HG02763 (cell line): ENCODE results near the gene ATP10B.

Experiments
- ATAC-seq: cut with Tn5 transposase; IDR thresholded peaks from one replicate; pipeline ENCODE4 v1.9.1; 2021; ENCODE audit warnings: mild to moderate bottlenecking, moderate library complexity; ENCODE audit not compliant: unreplicated experiment

ATP10B gene

DNA sequence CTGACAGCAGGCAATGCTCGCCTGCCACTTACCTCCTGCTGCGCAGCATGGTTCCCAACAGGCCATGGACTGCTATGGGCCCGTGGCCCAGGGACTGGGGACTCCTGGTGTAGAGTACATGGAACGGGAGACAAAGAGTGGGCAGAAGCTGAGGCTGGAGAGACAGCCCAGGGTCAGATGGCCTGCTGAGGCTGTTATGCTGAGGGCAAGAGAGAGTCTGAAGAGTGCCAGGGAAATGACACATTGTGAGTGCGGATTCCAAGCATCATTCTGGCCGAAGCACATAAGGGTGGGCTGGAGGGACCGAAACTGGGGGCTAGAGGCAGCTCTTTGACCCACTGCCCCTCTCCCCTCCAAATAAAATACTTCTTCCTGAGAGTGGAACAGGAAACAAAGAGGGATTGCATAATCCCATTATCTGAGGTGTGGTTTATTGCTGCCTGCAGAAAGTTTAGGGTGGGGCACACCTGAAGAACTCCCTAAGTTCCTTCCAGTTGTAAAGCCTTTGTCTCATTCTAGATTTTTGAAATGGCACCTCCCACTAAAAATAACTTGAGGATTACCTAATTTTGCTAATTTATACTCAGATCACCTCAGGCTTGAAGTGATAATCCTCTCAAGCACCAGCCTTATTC lies 158.1 kb downstream of the ATP10B start:
- no peak for ATAC-seq

DNA sequence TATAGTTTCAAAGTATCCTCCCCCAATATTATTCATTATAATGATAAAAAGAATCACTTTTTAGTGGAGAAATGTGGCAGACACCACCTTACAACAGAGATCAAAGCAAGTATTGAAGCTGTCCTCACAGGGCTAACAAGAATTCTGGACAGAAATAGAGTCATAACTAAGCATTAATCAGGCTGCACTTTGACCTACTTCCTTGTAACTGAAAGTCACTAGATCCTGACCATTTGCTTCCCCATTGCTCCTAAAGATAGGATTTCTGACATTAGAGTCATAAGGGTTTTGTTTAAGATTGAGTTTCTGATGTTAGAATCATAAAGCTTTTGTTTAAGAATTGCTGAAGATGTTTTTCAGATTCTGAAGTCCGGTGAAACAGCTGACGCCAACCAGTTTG lies 159.7 kb downstream of the ATP10B start:
- no peak for ATAC-seq

DNA sequence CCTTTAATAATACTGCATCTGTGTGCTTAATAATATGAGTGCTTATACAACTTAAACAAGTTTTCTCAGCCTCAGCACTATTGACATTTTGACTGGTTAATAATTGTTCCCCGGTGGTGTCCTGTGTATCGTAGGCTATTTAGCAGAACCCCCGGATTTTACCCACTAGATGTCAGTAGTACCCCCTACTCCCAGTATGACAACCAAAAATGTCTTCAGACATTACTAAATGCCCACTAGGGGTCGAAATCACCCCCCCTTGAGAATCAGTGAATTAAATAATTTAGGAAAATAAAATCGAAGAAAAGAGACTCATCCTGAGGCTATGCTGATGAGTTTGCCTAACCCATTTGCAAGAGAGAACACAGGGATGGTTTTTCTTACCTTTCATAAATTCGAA lies 166.3 kb downstream of the ATP10B start:
- peak; percentile 80 for ATAC-seq

DNA sequence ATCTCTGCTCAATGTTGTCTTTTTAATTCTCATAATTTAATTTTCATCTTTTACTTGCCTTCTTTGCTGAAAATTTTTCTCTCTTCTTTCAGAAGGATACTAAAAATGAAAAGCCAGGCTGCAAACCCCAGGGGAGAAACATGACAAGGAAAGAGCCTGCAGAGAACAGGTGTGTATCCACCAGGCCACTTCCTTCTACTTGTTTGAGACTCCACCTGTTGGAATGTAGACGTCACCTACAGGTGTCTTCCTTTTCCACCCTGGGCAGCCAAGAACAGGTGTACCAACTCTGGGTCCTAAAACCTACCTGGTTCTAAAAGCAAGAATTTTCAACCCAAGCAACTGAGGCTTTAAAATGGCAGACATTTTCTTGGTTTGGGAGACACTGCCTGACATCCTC lies 166.8 kb downstream of the ATP10B start:
- no peak for ATAC-seq

DNA sequence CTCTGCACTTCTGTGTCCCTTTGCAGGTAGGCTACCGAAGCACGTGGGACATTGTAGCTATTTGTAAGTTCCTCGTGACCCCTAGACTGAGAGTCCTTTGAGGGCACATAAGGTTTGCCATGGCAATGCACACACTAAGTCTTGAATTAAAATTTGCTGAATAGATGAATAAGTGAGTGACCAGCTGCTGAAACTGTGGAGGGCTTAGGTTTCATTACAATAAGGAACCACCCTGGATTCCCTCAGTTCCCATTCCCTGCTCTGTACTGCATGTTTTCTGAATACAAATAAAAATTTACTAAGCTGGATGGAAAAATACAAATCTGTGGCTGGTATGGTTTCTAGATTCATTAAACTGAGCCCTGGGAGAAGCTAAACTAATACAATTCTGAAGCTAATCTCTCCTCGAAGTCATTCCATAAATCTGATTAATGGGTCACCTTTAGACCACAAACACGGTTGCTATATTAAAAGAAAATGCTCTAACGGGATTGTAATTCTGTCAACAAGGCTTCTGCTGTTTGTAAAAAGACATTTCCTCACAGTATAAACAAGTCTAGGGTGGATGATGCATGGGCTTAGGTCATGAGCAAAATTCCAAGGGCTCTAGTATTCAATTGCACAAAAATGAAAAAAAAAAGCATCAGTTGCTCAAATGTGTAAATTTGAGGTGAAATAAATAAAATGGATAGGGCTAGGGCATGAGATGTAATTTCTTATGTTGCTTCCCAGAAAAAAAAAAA lies 172.3 kb downstream of the ATP10B start:
- ATAC-seq, result no peak

DNA sequence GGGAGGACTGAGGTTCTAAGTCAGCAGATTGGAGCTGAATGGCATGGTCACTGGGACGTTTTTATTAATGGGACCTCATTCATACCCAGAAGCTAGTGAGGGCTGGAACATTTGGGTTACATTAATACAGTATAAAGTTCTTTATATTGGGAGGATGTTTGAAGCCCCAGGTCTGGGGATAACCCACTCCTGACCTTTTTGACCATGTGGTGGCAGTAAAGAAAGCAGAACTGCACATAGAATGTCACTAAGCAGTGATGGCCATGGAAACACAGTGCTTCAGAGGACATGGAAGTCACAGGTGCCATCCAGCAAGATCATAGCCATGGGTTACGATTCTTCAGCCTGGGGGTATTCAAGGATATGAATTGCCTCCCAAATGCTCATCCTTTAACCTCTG lies 176.0 kb downstream of the ATP10B start:
- ATAC-seq, result no peak

DNA sequence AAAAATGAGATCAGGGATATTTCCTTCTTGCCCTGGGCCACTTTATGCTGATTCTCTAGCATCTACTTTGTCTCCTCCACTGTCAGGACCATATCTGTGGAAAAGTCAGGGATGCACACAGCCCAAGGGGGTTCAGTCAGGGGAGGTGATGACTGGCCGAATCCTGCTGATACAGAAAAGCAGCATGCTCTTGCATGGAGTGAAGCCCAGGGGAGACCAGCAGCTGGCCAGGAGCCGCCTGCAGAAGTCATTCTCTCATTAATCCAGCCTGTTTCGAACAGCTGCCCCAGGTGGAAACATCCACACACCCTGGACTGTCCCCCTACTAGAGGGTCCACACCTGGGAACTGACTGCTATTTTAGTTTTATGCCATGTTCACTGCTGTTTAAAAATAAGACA lies 177.1 kb downstream of the ATP10B start:
- ATAC-seq, result no peak

DNA sequence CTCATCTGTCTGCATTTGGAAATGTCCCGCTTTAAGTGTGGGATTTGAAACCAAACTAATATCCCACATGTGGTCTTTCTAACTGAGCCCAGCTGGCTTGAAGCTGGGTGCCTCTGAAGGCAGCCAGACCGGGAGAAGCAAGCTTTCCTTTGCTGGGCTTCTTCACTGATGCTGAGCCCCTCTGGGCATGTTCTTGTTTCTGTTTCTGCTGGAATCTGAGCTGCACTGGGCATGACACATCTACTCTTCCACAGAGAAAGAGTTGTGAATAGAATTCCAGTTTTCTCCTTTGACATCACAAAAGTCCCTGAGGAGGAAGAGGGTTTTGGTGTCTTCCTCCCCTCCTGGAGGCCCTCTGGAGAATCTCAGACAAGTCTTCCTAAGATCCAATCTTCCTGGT lies 179.5 kb downstream of the ATP10B start:
- ATAC-seq, result no peak

DNA sequence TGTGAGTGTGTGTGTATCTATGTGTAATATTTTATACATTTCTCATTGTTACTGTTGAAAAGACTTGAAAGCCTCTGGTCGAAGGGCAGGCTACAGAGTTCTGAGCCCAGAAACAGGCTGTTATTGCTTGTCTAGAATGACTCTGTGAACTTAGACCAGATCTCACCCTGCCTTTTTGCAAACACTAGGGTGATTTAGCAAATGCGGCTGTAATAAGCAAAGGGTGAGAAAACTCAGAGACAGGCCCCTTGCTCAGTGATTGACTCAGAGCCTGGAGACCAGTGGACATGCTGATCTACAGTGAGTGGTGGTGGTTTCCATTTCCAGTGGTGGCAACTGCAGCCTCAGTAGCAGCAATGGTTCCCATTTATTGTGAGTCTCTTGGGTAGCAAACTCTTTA lies 183.7 kb downstream of the ATP10B start:
- ATAC-seq, result no peak

DNA sequence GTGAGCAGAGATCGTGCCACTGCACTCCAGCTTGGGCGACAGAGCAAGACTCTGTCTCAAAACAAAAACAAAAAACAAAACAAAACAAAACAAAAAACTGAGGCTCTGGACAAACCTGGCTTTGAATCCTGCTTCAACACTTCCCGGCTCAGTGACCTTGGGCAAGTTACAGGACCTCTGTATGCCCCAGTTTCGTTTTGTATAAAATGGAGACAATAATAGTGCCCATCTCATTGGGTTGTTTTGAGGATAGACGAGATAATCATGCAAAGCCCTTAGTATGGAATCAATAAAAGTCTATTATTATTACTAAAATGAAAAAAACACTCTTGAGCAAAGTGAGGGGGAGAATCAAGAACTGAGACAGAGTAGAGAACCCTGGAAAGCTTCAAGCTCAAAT lies 184.9 kb downstream of the ATP10B start:
- no peak for ATAC-seq

DNA sequence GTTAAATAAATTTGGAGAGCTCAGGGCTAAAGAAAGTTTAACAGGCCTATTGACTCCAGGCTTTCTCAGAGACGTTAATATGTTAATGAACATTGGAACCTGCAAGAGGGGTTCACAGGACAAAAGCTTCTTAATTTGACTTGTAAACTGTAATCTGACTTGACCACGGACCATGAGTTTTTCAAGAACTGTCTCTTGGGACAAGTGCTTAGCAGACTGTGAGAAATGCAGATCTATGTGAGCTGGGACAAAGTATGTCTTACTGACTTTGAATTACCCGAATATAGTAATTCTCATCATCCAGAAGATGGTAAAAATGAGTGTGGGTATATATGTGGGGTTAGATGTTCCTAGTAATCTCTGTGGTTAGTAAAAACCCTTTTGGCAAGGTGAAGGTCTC lies 186.6 kb downstream of the ATP10B start:
- ATAC-seq, result no peak

DNA sequence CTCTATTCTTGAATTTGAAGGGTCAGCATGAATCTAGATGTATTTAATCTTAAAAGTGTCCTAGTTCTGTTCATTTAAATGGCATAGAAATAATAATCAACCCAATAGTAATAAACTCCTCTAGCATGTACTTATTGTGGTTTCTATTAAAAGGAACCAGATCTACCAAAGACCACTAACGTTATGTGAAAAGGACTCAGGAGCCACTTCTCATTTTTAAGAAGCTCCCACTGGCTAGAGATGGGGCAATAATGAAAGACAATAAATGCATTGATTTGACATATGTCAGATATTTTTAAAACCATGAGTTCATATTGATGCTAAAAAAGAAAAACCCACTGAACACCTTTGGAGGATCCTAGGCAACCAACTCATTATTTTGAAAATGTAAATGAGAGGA lies 191.9 kb downstream of the ATP10B start:
- ATAC-seq, result no peak

DNA sequence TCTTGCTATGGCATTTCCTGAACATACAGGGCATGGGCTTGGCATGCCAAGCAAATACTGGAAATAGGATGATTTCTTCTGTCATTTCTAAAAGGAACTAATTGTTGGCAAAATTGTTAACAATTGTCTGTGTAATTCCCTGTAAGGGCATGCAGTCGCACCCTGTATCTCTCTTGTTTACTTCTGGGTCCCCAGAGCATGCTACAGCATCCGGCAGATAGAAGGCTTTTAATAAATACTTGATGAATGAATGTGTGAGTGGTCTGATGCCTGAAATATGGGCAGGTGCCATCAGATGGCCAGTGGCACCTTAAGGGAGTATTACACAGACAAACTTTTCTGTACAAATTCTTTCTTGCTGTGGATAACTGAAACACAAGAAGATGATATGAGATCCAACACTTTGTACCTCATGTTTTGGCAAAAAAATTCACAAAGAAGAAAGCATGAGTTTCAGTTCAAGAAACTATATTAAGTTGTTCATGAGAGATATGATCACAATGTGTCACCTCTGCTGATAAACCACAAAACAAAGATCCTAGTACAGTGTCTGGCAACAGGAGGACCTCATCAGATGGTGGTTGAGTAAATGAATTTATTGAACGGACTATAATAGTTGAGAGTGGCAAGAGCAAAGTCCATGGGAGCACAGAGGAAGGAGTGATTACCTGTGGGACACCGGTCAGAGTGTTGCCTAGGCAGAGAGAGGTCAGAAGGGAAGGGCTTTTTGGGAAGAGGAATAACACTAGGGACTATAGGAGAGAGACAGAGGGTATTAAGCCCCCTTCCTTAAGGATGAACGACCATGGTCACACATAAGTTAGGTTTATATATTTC lies 194.2 kb downstream of the ATP10B start:
- no peak for ATAC-seq

DNA sequence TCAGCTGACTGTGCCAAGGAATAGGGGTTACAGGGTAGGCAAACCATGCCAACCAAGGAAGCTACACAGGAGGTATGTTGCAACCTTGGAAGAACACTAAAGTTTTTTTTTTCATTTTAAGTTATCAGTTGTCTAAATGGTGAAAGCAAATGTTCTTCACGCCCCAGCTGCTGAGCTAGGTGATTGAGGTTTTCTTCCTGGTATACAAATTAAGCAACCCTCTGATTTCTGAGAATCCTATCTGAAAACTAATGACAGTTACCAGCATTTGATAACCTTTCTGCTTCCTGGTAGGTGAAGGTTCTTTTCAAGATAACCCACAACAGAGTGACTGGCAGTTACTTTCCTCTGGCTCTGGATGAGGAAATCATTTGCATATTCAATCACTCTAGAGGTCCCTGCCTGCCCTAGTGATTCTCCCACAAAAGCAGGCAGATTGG lies 194.9 kb downstream of the ATP10B start:
- no peak for ATAC-seq

DNA sequence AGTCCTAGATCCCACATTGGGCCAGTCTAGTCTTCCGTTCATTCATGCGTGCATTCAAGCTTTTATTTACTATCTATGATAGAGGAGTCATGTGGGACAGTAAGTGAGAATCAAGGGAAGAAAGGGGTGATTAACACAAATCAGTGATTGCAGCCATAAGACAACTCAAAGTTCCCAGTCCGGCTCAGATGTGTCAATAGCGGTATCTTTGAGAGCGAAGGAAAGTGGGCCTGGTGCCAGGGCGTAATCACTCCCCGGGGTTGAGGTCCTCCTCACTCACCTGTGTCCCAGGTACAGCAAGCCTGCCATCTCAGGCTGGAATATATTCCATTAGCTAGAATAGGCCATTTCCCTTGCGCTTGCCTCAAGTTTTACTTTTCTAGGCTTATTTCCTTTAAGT lies 196.3 kb downstream of the ATP10B start:
- ATAC-seq, result no peak

DNA sequence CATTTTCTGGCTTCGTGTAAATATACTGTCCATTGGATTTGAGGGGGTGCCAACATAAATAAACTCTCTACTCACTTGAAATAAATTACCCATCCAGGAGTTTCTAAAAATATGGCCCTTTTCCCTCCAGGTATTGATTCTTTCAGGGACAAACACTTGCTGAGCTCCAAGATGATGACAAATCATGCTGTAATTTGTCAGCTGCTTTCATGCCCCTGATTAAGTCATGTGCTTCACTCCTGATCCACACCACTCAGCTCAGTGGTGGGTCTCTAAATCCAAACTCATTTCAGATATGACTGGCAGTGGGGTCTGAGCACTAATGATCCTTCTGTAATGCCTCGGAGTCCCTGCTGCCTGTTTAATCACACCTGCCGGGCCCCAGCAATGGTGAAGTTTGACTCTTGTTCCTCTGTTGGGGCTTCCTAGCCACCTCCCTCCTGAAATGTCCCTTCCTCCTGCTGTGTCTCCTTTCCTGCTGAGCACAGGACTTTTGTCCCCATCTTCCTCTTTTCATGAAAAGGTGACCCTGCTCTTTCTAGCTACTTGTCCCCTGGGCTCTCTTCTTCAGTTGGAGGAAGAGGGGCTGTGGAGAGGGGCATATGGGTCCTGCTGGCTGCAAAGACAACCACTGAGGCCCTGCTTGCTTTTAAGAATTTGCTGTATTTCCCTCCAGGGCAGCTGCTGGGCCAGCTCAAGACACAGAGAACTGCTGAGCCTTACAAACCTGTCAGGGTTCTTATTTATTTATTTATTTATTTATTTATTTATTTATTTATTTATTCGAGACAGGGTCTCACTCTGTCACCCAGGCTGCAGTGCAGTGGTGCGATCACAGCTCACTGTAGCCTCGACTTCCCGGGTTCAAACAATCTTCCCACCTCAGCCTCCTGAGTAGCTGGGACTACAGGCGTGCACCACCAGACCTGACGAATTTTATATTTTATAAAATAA lies 200.0 kb downstream of the ATP10B start:
- no peak for ATAC-seq

DNA sequence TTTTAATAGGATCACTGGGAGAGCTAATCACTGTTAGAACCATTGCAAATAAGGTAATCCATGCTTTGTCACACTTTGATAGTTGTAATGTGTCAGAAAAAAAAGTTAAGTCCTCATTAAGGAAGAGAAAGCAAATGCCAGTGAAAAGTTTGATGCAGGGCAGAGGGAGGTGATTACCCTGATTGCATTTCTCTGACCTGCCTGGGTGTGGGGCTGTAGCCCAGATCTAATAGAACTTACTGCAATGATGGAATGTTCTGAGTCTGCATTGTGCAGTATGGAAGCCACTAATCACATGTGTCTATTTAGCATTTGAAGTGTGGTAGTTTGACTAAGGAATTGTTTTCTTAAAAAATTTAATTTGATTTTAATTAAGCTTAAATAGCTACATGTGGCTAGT lies 202.7 kb downstream of the ATP10B start:
- no peak for ATAC-seq

DNA sequence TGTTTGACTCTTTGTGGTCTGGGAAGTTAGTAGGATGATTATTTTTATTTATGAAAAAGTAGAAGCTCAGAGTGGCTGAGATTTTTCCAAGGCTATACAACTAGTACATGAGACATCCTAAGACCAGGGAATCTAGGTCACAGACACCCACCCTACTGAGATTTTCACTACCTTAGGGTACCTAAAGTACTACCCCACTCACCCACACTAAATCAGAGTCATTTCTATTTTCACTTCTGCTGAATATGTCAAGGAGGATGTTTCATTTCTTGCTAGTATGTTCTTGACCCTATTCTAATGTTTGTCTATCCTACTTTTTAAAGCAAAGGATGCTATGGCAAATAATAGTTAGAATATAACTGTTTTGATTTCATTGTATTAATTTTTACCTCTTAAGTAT lies 206.0 kb downstream of the ATP10B start:
- no peak for ATAC-seq

DNA sequence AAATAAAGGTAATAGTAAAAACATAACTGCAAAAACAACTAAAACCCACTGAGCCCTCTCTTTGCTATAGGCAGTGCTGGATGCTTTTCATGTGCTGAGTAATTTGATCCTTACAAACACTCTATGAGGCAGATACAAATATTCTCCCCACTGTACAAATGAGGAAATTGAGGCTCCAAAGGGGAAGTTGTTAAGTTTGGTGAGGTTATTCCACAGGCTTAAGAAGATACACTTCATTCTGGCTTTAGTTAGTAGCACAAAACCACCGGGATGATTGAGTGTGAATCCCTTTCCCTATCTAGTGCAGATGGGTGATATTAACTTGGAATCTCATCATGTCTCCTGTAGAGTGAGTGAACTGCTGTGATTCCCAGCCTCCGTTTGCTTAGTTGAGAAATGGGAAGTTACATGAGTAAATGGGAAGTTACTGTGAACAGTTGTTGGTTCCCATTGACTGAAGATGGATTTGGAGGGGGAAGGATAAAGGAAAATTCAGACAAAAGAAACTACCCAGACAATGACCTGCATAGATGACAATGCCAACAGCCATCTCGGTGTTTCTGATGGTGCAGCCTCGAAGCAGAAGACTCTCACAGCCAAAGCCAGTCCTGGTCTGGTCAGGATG lies 208.3 kb downstream of the ATP10B start:
- no peak for ATAC-seq

DNA sequence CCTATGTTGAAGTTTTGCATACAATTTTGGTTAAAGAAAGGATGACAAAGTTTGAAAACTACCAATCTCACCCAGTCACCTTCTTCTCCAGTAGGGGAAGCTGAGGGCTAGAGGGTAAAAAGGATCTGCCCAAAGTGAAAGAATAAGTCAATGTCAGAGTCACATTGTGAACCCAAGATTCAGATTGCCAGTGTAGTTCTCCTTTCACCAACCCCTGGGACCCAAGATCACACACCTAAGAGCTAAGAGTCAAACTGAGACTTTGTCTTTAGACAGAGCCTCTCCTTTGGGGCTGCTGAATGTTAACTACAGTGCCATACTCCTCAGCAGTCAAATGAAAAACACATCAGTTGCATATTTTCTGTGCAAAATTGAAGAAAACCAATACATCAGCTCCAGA lies 210.6 kb downstream of the ATP10B start:
- ATAC-seq, result no peak
